UCSD-AML1 (cell line): ENCODE measurements around the gene TMEM38A.
"Not testable (repeated sequence)": the region's sequence is repeated elsewhere in the genome, so short reads cannot be mapped to it uniquely, and the experiment has no call there.

Experiments used
- DNase-seq: peaks from one replicate; lab custom pipeline; 2025; ENCODE audit not compliant: unreplicated experiment; lab: John Stamatoyannopoulos, UW

TMEM38A gene

DNA sequence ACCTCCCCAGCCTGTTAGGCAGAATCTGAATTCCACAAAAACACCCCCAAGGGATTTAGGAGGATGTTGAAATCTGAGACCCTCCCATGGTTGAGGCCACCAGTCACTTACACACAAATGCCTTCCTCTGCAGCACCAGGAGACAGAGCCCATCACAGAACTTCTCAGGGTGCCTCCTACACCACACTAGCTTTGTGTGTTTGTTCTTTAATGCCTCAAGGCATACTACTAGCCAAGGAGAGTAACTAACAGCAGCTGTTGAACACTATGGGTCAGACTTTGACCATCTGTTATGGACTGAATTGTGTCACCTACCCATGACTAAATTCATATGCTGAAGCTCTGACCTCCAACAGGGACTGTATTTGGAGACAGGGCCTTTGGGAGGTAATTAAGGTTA lies 23.4 kb upstream of the TMEM38A start:
- DNase-seq: no peak

- DNase-seq: no peak
Measured at GRCh38 chr19:16638666-16639065, 22.3 kb upstream of the TMEM38A start.

- no peak for DNase-seq
Measured at GRCh38 chr19:16640951-16641350, 20.0 kb upstream of the TMEM38A start.

- DNase-seq: no peak
Measured at GRCh38 chr19:16641695-16642094, 19.2 kb upstream of the TMEM38A start.

GRCh38 chr19:16645140-16645539 lies 15.8 kb upstream of the TMEM38A start:
- DNase-seq: no peak

DNA sequence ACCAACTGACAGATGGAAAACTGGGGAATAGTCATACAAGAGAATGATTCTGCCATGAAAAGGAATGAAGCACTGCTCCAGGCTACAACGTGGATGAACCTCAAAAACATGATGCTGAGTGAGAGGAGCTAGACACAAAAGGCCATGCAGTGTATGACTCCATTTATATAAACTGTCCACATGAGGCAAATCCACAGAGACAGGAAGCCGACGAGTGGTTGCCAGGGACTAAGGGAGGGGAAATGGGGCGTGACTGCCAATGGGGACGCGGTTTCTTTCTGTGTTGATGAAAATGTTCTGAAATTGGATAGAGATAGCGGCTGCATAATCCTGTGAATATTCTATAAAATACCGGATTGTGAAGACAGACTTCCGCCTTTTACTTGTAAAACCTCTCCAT lies 11.2 kb upstream of the TMEM38A start:
- DNase-seq: peak; percentile 11

- DNase-seq: no peak
Measured at GRCh38 chr19:16650821-16651220, 10.1 kb upstream of the TMEM38A start.

GRCh38 chr19:16651421-16652188 lies 9.3 kb upstream of the TMEM38A start:
- DNase-seq: not testable (repeated sequence)

DNA sequence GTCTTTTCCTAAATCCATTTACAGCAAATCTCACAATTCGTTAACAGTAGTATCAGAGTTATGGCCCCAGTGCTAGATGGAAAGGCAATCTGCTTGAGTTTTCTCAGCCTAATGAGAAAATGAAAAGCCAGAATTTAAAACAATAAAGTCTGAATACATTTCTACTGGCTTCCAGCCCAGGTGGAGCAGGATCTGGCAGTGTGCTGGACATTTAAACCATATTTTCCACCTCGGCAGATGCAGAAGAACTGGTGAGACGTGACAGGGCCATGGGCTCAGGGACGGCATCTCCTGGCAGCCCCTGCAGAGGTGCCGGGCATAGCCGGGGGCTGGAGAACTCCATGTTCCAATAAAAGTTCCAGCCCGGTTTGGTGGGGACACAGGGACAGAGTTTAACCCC lies 8.1 kb upstream of the TMEM38A start:
- no peak for DNase-seq

DNA sequence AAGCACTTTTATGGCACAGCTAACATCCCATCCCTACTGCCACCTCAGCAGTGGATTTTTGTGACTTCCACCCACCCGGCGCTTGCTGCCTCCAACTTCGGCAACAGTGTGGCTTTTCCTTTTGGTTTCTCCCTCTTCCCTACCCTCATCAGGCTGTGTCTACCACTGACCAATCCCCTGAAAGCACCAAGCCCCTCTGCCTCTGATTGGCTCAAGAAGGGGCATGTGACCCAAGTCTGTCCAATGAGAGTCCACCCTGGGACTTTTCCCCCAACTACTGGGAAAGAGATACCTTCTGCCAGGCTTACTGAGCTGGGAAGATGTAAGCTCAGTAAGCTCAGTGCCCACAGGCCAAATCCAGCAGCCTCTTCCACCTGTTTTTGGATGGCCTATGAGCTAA lies 6.8 kb upstream of the TMEM38A start:
- DNase-seq: no peak

GRCh38 chr19:16654627-16655026 lies 6.3 kb upstream of the TMEM38A start:
- DNase-seq: no peak

GRCh38 chr19:16655727-16656126 lies 5.2 kb upstream of the TMEM38A start:
- DNase-seq: no peak

DNA sequence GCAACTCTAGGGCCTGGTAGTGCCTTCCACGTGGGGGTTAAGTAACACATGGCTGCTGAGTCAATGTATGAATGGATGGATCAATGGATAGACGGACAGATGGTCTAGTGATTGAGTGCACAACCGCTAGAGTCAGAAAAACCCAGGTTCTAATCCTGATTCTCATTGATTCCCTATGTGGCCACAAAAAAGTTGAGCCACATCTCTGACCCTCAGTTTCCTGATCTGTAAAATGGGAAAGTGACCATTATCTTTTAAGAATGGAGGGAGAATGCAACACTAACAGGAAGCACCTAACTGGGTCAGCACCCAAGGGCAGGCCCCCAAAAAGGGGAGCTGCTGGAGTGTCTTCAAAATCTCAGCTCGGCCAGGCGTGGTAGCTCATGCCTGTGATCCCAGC lies 3.6 kb upstream of the TMEM38A start:
- DNase-seq: no peak

DNA sequence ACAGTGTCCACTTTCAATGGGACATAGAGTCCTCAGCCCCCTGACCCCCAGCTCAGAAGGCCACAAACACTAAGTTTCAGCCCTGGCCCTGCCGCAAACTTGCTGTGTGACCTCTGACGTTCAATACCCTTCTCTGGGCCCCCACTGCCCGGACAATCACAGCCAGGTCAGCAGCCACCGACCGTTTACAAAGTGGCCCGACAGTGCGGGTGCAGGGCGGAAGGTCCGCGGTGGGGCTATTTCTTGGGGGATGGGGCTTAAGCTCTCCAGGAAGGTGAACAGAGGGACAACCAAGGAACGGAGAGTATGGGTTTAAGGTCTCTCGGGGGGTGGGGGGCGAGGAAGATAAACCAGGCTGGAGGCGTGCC lies 1.5 kb upstream of the TMEM38A start:
- DNase-seq: no peak

DNA sequence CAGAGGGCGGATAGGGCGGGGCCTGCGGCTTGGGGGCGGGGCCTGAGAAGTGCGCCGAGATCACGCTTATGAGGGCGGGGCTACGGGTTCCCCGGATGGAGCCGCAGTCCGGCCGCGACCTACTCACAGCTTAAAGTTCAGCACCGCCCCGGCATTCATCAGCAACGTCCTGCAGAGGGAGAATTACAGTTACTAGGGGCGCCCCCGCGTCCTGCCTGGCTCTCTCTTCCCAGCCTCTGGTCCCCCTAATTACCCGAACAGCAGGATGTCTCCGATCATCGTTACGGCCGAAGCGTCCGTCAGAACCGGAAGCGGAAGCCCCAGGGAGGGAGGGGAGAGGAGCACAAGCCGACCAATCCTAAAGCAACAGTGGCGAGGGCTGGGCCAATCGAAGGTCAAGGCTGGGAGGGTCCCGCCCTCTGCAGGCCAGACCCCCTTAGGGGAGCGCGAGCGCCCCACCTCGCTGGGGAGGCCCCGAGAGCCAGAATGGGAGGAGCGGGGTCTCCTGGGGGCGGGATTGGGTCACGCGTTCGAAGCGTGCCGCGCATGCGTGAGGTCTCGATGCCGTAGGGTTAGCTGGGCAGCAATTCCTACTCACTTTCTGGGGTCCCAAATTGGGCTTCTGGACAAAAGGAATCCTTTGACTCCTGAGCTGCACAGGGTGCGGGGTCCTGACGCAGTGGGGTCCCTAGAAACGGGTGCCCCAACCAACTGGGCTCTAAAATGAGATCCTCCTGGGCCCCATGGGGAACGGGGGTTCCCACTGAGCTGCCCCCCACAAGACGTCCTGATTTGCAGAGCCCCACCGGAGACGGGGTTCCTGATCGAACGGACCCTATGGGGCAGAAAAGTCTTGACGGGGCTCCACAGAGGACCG lies 869 bp upstream of the TMEM38A start, which contains the start of gene SMIM7:
TSS of gene SMIM7 (minus strand) at position 313 of the 877 bp plus-strand sequence. CDS start at position 279, 34 bp downstream.
- peak; percentile 99 for DNase-seq

- no peak for DNase-seq
Measured at GRCh38 chr19:16661480-16662034, 618 bp downstream of the TMEM38A start.

DNA sequence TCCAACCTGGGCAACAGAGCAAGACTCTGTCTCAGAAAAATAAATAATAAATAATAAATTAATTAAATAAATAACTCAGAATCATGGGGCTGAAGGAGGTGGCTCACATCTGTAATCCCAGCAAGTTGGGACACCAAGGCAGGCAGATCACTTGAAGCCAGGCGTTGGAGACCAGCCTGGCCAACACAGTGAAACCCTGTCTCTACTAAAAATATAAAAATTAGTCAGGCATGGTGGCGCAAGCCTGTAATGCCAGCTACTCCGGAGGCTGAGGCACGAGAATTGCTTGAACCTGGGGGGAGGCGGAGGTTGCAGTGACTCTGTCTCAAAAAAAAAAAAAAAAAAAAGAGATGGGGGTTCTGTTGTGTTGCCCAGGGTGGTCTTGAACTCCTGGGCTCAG lies 7.2 kb downstream of the TMEM38A start:
- DNase-seq: no peak

DNA sequence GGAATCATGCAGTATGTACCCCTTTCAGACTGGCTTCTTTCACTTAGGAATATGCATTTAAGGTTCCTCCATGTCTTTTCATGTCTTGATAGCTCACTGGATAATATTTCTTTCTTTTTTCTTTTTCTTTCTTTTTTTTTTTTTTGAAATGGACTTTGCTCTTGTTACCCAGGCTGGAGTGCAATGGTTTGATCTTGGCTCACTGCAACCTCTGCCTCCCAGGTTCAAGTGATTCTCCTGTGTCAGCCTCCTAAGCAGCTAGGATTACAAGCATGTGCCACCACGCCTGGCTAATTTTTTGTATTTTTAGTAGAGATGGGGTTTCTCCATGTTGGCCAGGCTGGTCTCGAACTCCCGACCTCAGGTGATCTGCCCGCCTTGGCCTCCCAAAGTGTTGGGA lies 7.8 kb downstream of the TMEM38A start:
- not testable (repeated sequence) for DNase-seq

GRCh38 chr19:16670291-16670690 lies 9.4 kb downstream of the TMEM38A start:
- DNase-seq: no peak

DNA sequence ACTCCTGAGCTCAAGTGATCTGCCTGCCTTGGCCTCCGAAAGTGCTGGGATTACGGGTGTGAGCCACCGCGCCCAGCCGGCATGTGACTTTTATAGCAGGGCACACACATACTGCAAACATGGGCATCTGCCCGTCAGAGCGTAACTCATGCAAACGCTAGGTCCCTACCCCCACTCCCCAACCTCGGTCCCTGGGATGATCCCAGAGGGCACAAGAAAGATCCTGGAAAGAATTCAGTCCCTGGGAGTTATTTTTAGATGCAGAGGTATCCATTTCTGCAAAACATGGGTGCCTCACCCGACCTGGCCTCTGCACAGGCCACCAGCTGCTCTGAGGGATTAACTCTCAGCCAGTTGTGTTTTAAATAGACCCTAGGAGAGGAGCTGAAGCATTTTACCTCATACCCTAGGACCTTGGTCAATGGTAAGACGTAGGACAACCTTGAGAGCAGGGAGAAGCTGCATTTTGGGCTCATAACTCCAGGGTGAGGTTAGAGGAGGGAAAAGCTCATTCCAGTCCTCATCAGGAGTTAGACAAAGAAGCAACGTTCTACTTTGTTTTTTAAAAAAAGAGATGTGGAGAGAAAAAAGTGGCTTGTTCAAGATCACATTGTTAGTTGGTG lies 10.8 kb downstream of the TMEM38A start:
- no peak for DNase-seq

GRCh38 chr19:16673231-16673630 lies 12.3 kb downstream of the TMEM38A start:
- DNase-seq: no peak
